ENCODE measurements around the gene TNNT2.

DNA sequence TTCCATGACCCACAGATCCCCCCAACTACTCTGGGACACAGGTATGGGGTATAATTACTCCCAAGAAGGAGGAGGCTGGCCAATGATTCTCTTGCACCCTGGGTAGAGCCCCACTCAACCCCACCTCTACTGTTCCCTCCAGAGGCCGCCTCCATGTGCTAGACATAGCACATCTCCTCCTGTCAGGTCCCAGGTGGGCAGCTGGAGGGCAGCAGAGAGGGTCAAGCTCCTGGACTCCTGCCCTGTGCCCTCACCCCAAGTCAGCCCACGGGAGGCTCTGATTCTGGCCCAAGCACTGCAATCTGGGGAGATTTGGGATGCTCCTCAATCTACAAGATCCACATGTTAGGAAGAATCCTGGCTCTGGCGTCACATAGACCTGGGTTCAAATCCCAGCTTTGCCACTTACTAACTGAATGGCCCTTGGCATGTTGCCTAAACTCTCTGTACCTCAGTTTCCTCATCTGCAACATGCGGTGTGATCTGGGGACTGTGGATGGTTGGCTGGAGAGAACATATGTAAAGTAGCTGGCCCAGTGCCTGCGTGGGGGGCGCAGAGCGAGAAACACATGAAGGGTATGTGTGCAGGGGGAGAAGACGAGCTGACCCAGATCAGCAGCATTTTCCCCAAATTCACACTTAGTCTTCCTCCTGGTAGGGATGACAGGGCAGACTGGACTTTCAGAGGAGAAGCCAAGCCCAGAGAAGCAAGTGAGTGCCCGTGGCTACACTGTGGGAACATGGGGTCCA is 23.2 kb downstream of the TNNT2 start:
- TF ChIP-seq, protein P1, sequence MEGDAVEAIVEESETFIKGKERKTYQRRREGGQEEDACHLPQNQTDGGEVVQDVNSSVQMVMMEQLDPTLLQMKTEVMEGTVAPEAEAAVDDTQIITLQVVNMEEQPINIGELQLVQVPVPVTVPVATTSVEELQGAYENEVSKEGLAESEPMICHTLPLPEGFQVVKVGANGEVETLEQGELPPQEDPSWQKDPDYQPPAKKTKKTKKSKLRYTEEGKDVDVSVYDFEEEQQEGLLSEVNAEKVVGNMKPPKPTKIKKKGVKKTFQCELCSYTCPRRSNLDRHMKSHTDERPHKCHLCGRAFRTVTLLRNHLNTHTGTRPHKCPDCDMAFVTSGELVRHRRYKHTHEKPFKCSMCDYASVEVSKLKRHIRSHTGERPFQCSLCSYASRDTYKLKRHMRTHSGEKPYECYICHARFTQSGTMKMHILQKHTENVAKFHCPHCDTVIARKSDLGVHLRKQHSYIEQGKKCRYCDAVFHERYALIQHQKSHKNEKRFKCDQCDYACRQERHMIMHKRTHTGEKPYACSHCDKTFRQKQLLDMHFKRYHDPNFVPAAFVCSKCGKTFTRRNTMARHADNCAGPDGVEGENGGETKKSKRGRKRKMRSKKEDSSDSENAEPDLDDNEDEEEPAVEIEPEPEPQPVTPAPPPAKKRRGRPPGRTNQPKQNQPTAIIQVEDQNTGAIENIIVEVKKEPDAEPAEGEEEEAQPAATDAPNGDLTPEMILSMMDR (conservative IDR thresholded peaks at IDR 0.05; ENCODE audit: low read length), result no peak
- no peak for TF ChIP-seq EZH2phosphoT487 (IDR thresholded peaks at IDR 0.05; ENCODE audit: borderline replicate concordance, low read depth, low read length)
